Tibial artery (tissue), 4 donors: ENCODE measurements around the gene ZNF593OS.

Experiments
- DNase-seq, 2 donors: peaks; one replicate each; pipeline ENCODE4 v3.0.0-alpha.2; 2019
- H3K27ac ChIP-seq, 2 donors: fragments of 200-600 bp; sonication (generic) in 1 of 2; 1 replicate in 1 of 2; 2 replicates in 1 of 2; pipeline ENCODE4 v1.5.1; 2018 to 2019; ENCODE audit warnings: mild to moderate bottlenecking in 1 of 2
- H3K27me3 ChIP-seq, 2 donors: fragments of 200-600 bp; sonication (generic) in 1 of 2; one replicate each; pipeline versions ENCODE4 v1.5.1 to v1.6.0; 2016 to 2019
- H3K36me3 ChIP-seq, 3 donors: fragments of 200-600 bp; sonication (generic) in 2 of 3; one replicate each; pipeline ENCODE4 v1.5.1; 2016 to 2019; ENCODE audit warnings: mild to moderate bottlenecking in 2 of 3
- H3K4me1 ChIP-seq, 4 donors: fragments of 200-600 bp; sonication (generic) in 2 of 4; 1 replicate in 3 of 4; 2 replicates in 1 of 4; pipeline ENCODE4 v1.5.1; 2016 to 2019
- H3K4me3 ChIP-seq, 2 donors: fragments of 200-600 bp; sonication (generic) in 1 of 2; 1 replicate in 1 of 2; 2 replicates in 1 of 2; pipeline ENCODE4 v1.5.1; 2018 to 2019; ENCODE audit warnings: mild to moderate bottlenecking in 2 of 2
- H3K9me3 ChIP-seq, 3 donors: fragments of 200-600 bp; sonication (generic) in 1 of 3; one replicate each; pipeline ENCODE4 v1.5.1; 2016 to 2019
- intact Hi-C: fragments of 100-400 bp; cut with DNase I; formaldehyde crosslinking; loops from one replicate; pipeline ENCODE4 v1.15.0; 2023; ENCODE audit warnings: low total_unique reads
- TF ChIP-seq, protein P1 (sequence below), 2 experiments: fragments of 200-600 bp in 1 of 2; fragments of 450-650 bp in 1 of 2; IDR thresholded peaks; one replicate each; pipeline ENCODE4 v1.5.1; 2017 to 2019; ENCODE audit warnings: antibody characterized with exemption in 2 of 2, mild to moderate bottlenecking in 1 of 2, moderate library complexity in 1 of 2

ZNF593OS gene

DNA sequence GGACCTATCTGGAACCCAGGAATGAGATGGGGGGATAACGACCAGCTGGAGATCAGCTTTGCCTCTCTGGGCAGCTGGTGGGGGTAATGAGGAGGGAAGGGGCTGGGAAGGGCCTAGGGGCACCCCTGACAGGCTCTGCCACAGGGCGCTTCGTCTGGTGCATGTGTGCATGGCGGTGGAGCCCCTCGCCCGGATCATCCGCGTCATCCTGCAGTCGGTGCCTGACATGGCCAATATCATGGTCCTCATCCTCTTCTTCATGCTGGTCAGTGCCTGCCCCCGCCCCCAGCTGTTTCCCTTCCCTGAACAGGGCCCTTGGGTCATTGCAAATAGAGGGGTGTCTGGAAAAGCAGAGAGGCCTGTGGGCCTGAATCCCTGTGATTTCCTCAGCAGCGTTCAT is 26.2 kb upstream of the ZNF593OS start:
- no peak overlapping the region for H3K4me3 ChIP-seq
- no peaks in the 10 kb centered on the region for H3K9me3 ChIP-seq
- DNase-seq, result no peak
- H3K4me1 ChIP-seq, result no peaks in the 10 kb centered on the region
- no peaks in the 10 kb centered on the region for H3K36me3 ChIP-seq
- TF ChIP-seq, protein P1, sequence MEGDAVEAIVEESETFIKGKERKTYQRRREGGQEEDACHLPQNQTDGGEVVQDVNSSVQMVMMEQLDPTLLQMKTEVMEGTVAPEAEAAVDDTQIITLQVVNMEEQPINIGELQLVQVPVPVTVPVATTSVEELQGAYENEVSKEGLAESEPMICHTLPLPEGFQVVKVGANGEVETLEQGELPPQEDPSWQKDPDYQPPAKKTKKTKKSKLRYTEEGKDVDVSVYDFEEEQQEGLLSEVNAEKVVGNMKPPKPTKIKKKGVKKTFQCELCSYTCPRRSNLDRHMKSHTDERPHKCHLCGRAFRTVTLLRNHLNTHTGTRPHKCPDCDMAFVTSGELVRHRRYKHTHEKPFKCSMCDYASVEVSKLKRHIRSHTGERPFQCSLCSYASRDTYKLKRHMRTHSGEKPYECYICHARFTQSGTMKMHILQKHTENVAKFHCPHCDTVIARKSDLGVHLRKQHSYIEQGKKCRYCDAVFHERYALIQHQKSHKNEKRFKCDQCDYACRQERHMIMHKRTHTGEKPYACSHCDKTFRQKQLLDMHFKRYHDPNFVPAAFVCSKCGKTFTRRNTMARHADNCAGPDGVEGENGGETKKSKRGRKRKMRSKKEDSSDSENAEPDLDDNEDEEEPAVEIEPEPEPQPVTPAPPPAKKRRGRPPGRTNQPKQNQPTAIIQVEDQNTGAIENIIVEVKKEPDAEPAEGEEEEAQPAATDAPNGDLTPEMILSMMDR (IDR thresholded peaks at IDR 0.05), result no peak
- no peak overlapping the region for H3K27ac ChIP-seq
- peaks cover 0 to 36% of the 10 kb centered on the region in 2 donors for H3K27me3 ChIP-seq
- intact Hi-C loops, result no loop called here

DNA sequence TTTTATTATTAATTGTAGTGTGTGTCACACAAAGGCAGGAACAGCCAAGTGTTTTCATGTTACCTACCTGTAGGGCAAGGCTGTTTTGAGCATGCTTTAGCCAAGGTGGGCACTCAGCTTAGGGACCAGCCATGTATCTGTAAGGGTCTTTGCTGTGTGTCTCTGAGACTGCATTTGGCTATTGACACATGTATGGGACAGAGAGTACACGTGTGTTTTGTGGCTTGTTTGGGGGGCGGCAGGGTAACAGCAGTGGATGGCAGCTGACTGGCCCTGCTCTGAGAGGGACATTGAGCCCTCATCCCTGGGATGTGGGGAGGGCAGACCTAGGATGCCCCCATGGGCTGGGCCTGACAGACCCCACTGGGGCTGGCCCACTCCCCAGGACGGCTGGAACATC is 25.7 kb upstream of the ZNF593OS start:
- Histone ChIP-seq H3K27ac (no peak overlapping the region), H3K4me1 (no peaks in the 10 kb centered on the region), H3K9me3 (no peaks in the 10 kb centered on the region), H3K36me3 (no peaks in the 10 kb centered on the region), H3K27me3 (peaks cover 0 to 31% of the 10 kb centered on the region in 2 donors), H3K4me3 (no peak overlapping the region)
- intact Hi-C loops, result no loop called here
- TF ChIP-seq, protein P1 (IDR thresholded peaks at IDR 0.05), result no peak
- DNase-seq, result no peak

DNA sequence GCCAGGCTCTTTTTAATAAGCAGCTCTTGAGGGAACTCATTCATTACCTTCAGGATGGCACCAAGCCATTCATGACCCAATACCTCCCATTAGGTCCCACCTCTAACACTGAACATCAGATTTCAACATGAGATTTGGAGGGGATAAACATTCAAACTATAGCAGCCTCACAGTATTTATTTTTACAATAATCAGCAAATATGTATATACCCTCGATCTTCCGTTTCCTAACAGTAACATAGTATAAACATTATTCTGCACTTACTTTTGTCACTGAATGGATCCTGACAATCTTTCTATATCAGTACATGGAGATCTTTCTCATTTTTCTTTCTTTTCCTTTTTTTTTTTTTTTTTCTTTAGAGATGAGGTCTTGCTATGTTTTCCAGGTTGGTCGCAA is 24.2 kb upstream of the ZNF593OS start:
- DNase-seq, result no peak
- intact Hi-C loops, result no loop called here
- no peak overlapping the region for H3K27ac ChIP-seq
- no peaks in the 10 kb centered on the region for H3K9me3 ChIP-seq
- H3K27me3 ChIP-seq, result peaks cover 0 to 18% of the 10 kb centered on the region in 2 donors
- no peak overlapping the region for H3K4me3 ChIP-seq
- TF ChIP-seq, protein P1 (IDR thresholded peaks at IDR 0.05), result no peak
- no peaks in the 10 kb centered on the region for H3K36me3 ChIP-seq
- no peaks in the 10 kb centered on the region for H3K4me1 ChIP-seq

DNA sequence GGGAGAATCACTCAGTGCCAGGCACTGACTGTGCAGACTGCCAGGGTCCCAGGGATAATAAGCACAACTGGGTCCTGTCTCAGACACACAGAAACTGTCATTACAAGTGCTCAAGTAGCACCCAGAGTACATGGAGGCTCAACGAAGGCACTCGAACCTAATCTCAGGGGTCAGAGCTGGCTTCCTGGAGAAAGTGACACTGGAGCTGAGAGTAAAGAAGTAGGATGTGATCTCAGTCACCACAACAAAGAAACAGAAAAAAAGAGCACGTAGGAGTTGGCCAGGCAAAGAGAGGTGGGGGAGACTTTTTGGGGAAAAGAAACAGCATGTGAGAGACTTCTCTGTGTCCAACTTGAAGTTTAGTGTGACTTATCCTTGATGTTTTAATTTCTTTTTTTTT is 20.1 kb upstream of the ZNF593OS start:
- Histone ChIP-seq H3K27ac (no peak overlapping the region), H3K27me3 (no peaks in the 10 kb centered on the region), H3K4me1 (no peaks in the 10 kb centered on the region), H3K9me3 (no peaks in the 10 kb centered on the region), H3K4me3 (no peak overlapping the region), H3K36me3 (peaks cover 0 to 24% (median 0%) of the 10 kb centered on the region in 3 donors)
- no peak for DNase-seq
- TF ChIP-seq, protein P1 (IDR thresholded peaks at IDR 0.05), result no peak
- intact Hi-C loops, result no loop called here

DNA sequence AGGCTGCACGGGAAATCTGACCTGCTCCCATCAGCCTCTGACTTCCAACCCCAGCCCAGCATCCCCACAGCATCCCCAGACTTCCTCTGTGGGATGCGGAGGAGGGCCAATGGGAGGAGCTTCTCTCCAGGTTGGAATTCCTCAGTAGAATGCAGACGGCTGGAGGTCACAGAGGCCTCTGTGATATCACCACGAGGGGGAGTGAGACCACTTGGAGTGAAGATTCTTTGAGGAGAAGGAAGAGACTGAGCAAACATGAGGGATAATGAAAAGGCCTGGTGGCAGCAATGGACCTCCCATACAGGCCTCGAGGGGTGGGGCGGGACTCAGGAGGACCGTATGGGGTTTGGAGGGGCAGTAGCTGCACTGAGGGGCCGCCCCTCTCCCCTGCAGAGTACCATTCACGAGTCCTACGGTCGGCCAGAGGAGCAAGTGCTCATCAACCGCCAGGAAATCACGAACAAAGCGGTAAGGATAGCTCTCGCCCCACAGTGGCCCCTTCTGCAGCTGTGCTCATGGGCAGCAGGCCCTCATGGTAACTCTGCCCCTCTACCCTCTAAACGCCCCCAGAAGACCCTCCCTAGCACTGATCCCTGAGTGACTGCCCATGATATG is 18.8 kb upstream of the ZNF593OS start, which contains the start of gene CATSPER4:
CATSPER4 (plus strand) TSS at position 230 of the 615 bp plus-strand sequence; CDS start at position 256, 26 bp downstream.
- no peaks in the 10 kb centered on the region for H3K4me1 ChIP-seq
- peaks cover 0 to 30% (median 0%) of the 10 kb centered on the region in 3 donors for H3K36me3 ChIP-seq
- DNase-seq, result no peak
- intact Hi-C loops, result no loop called here
- H3K4me3 ChIP-seq, result no peak within 1 kb of the TSS
- TF ChIP-seq, protein P1 (IDR thresholded peaks at IDR 0.05), result no peak
- no peaks in the 10 kb centered on the region for H3K9me3 ChIP-seq
- H3K27me3 ChIP-seq, result no peaks in the 10 kb centered on the region
- H3K27ac ChIP-seq, result no peak within 1 kb of the TSS
